IMR-90 (cell line): Measurements from ENCODE around the gene SNX11. TPM values are rescaled to one million over a fixed set of nuclear protein-coding genes. Genes with fewer than 3 reads are reported as not detected.
A peak's percentile ranks its signal among the peaks of the same experiment; 100 is the strongest.

Experiments
- ATAC-seq: fragments of 200-7000 bp; cut with Tn5 transposase; 2 replicates; pipeline ENCODE4 v1.9.1; 2020; ENCODE audit warnings: low read depth, mild to moderate bottlenecking, moderate library complexity
- BruUV-seq: library from RNA; stranded (reverse); fragments of 400-500 nt; replicated peaks from 2 replicates; lab custom pipeline; 2021; lab: Mats Ljungman, UMichigan
- CTCF ChIA-PET: fragments of 300-600 bp; formaldehyde crosslinking; extraction: SDS; loops from one replicate; lab custom pipeline; 2021; ENCODE audit warnings: antibody characterized with exemption; lab: Yijun Ruan, JAX
- POLR2A ChIA-PET: fragments of 300-600 bp; sonication (Branson Sonifier 250); formaldehyde crosslinking; loops from one replicate; lab custom pipeline; 2022; ENCODE audit warnings: antibody characterized with exemption; ENCODE audit not compliant: unreplicated experiment; lab: Charles Lee
- DNase-seq: peaks from one replicate; pipeline ENCODE4 v3.0.0; 2013
- H2AFZ ChIP-seq: replicated peaks from 2 replicates; pipeline ENCODE3; 2013; ENCODE audit warnings: low read length, mild to moderate bottlenecking; ENCODE audit not compliant: poor library complexity
- H2AK5ac ChIP-seq: 2 replicates; pipeline ENCODE4 v1.6.1; 2013; ENCODE audit warnings: low read depth, low read length, inconsistent platforms
- H2AK9ac ChIP-seq: replicated peaks from 2 replicates; pipeline ENCODE3; 2013; ENCODE audit warnings: mild to moderate bottlenecking, low read depth, low read length, moderate library complexity; ENCODE audit not compliant: poor library complexity
- H2BK120ac ChIP-seq: 2 replicates; pipeline ENCODE4 v1.6.1; 2013; ENCODE audit warnings: low read depth, low read length, inconsistent platforms
- H2BK15ac ChIP-seq: 3 replicates; pipeline ENCODE4 v1.6.1; 2013; ENCODE audit warnings: low read depth, low read length, inconsistent platforms
- H2BK20ac ChIP-seq: 2 replicates; pipeline ENCODE4 v1.6.1; 2013; ENCODE audit warnings: low read depth, mild to moderate bottlenecking, inconsistent platforms, low read length, moderate library complexity
- H2BK5ac ChIP-seq: 2 replicates; pipeline ENCODE4 v1.6.1; 2013; ENCODE audit warnings: mild to moderate bottlenecking, low read depth, low read length, inconsistent platforms; ENCODE audit not compliant: poor library complexity, severe bottlenecking
- H3K14ac ChIP-seq: replicated peaks from 2 replicates; pipeline ENCODE4 v1.6.1; 2013; ENCODE audit warnings: low read depth, low read length, inconsistent platforms
- H3K18ac ChIP-seq: 2 replicates; pipeline ENCODE4 v1.6.1; 2013; ENCODE audit warnings: low read depth, low read length, control low read depth
- H3K23ac ChIP-seq: 2 replicates; pipeline ENCODE4 v1.6.1; 2013; ENCODE audit warnings: low read depth, low read length, inconsistent platforms
- H3K27ac ChIP-seq: 2 replicates; pipeline ENCODE4 v1.5.1; 2013; ENCODE audit warnings: mild to moderate bottlenecking, control low read depth, low read length; ENCODE audit not compliant: insufficient read depth
- H3K27me3 ChIP-seq: 2 replicates; pipeline ENCODE4 v1.6.1; 2013; ENCODE audit warnings: low read length; ENCODE audit not compliant: control insufficient read depth, insufficient read depth
- H3K36me3 ChIP-seq: 2 replicates; pipeline ENCODE4 v1.6.1; 2013; ENCODE audit warnings: low read length, mixed read lengths; ENCODE audit not compliant: control insufficient read depth, insufficient read depth
- H3K4ac ChIP-seq: 2 replicates; pipeline ENCODE4 v1.6.1; 2013; ENCODE audit warnings: low read depth, low read length, inconsistent platforms
- H3K4me1 ChIP-seq: 2 replicates; pipeline ENCODE4 v1.6.1; 2013; ENCODE audit warnings: low read length, mixed read lengths; ENCODE audit not compliant: control insufficient read depth, insufficient read depth
- H3K4me2 ChIP-seq: 2 replicates; pipeline ENCODE4 v1.6.1; 2013; ENCODE audit warnings: low read depth, mild to moderate bottlenecking, control low read depth, low read length, moderate library complexity
- H3K4me3 ChIP-seq: 2 replicates; pipeline ENCODE4 v1.5.1; 2013; ENCODE audit warnings: low read depth, mild to moderate bottlenecking, control low read depth, low read length, moderate library complexity; ENCODE audit not compliant: insufficient read depth
- H3K56ac ChIP-seq: 2 replicates; pipeline ENCODE4 v1.6.1; 2013; ENCODE audit warnings: low read length, inconsistent platforms; ENCODE audit not compliant: insufficient read depth; ENCODE audit errors: extremely low read depth
- H3K79me1 ChIP-seq, 2 experiments: 2 replicates each; pipeline ENCODE4 v1.6.1; 2013; ENCODE audit warnings: low read length in 2 of 2, inconsistent platforms in 1 of 2, low read depth in 1 of 2
- H3K9ac ChIP-seq: 2 replicates; pipeline ENCODE4 v1.6.1; 2013; ENCODE audit warnings: low read depth, low read length, control low read depth
- H3K9me1 ChIP-seq: 2 replicates; pipeline ENCODE4 v1.6.1; 2013; ENCODE audit warnings: low read length, inconsistent platforms; ENCODE audit not compliant: insufficient read depth
- H3K9me3 ChIP-seq: 2 replicates; pipeline ENCODE4 v1.6.1; 2013; ENCODE audit warnings: low read length; ENCODE audit not compliant: control insufficient read depth, insufficient read depth
- H4K20me1 ChIP-seq: 2 replicates; pipeline ENCODE4 v1.6.1; 2013; ENCODE audit warnings: low read length, inconsistent platforms; ENCODE audit not compliant: insufficient read depth
- H4K5ac ChIP-seq: 2 replicates; pipeline ENCODE4 v1.6.1; 2013; ENCODE audit warnings: mild to moderate bottlenecking, low read depth, low read length, control low read depth
- H4K8ac ChIP-seq, 2 experiments: 2 replicates each; pipeline ENCODE4 v1.6.1; 2013; ENCODE audit warnings: low read depth in 2 of 2, low read length in 2 of 2, control low read depth in 1 of 2, inconsistent platforms in 1 of 2
- H4K91ac ChIP-seq: 2 replicates; pipeline ENCODE4 v1.6.1; 2013; ENCODE audit warnings: low read depth, low read length, inconsistent platforms; ENCODE audit not compliant: insufficient read depth
- BHLHE40 ChIP-seq: fragments of 150-350 bp; IDR thresholded peaks from 2 replicates; pipeline ENCODE4 v1.6.1; 2016; ENCODE audit warnings: mild to moderate bottlenecking, low read depth, low read length
- CEBPB ChIP-seq: IDR thresholded peaks from 2 replicates; pipeline ENCODE4 v1.6.1; 2012; ENCODE audit warnings: low read depth, low read length, improper control_type of control experiment
- POLR2A ChIP-seq: IDR thresholded peaks from 2 replicates; pipeline ENCODE4 v1.6.1; 2012; ENCODE audit warnings: mild to moderate bottlenecking, low read depth, low read length
- WGBS, 2 experiments: methylation state at CpG; one replicate each; pipeline versions ENCODE4 v1.1.5 to v1.1.7; 2013; ENCODE audit warnings: missing lambda C conversion rate in 2 of 2; ENCODE audit not compliant: insufficient read length in 1 of 2; ENCODE audit errors: extremely low coverage in 2 of 2; 5-methylcytosine and 5-hydroxymethylcytosine counted together
- dilution Hi-C: fragments of 300-500 bp; cut with HindIII; formaldehyde crosslinking; loops from one replicate; pipeline ENCODE4 v1.14.3; 2018; ENCODE audit warnings: low sequenced_read_pairs; ENCODE audit not compliant: unreplicated experiment
- in situ Hi-C: fragments of 300-500 bp; cut with MboI; formaldehyde crosslinking; loops from 3 replicates; pipeline ENCODE4 v1.14.3; 2019; ENCODE audit warnings: low sequenced_read_pairs, inconsistent platforms, mixed read lengths
- intact Hi-C: fragments of 100-400 bp; cut with micrococcal nuclease; formaldehyde crosslinking; loops from 2 replicates; pipeline ENCODE4 v1.10.0; 2022
- polyA plus RNA-seq, 3 experiments: library from polyadenylated mRNA; depleted of rRNA; stranded (reverse); fragments of >200 nt; gene quantifications; 2 replicates each; pipeline ENCODE4 v1.2.3, GENCODE V29; 2012; ENCODE audit warnings: low replicate concordance in 1 of 3
- total RNA-seq: library from RNA; depleted of rRNA; stranded (reverse); fragments of >200 nt; gene quantifications from 2 replicates; pipeline ENCODE4 v1.2.3, GENCODE V29; 2012

Gene SNX11
- total and polyA plus RNA-seq, 2 of the 4 experiments (the other 2 are of a cell fraction) = 14.7 to 16.9 TPM

DNA sequence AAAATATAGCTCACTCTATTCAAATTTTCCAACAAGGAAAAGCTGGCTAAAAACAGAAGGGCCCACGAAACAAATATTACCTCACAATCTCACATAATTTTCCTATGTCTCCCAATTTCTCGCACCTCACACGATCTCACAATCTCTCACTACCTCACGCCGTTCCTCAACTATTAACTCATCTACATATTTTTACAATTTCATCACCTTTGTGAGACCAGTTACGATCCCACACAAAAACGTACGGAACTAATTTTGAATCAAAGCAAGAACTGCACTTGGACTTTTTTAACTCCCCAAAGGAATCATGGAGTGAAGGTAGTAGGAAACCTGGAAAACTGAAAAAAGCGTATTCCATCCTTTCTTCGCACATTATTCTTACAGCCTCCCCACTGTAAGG is 7.4 kb upstream of the SNX11 start:
- ATAC-seq (no peak), DNase-seq (peak; percentile 62)
- peaks cover 38% of the 10 kb centered on the region for H4K20me1 ChIP-seq
- H3K14ac ChIP-seq = peak overlapping the region; percentile 94
- peak overlapping the region; percentile 81 for H3K56ac ChIP-seq
- H3K9me1 ChIP-seq = no peaks in the 10 kb centered on the region
- H3K23ac ChIP-seq = peak overlapping the region; percentile 86; the same call in 1 of the 2 replicates
- dilution Hi-C loops = no loop called here
- H3K4me2 ChIP-seq = peak overlapping the region; percentile 65
- H3K27ac ChIP-seq = peak overlapping the region; percentile 88
- TF ChIP-seq POLR2A = peak; percentile 39; the same call in 1 of the 2 replicates
- no peak for TF ChIP-seq BHLHE40
- TF ChIP-seq CEBPB = peak; percentile 54; the same call in 1 of the 2 replicates
- H3K79me1 ChIP-seq = peaks cover 0 to 22% of the 10 kb centered on the region in 2 experiments; a peak in 2 of 4 replicates
- no peaks in the 10 kb centered on the region for H3K9me3 ChIP-seq
- H2BK15ac ChIP-seq = no peak overlapping the region
- peaks cover 2% of the 10 kb centered on the region; the same call in 1 of the 2 replicates for H3K4me1 ChIP-seq
- no peaks in the 10 kb centered on the region for H3K27me3 ChIP-seq
- H3K18ac ChIP-seq = no peak overlapping the region
- peak overlapping the region; percentile 78 for H3K9ac ChIP-seq
- CTCF ChIA-PET = interaction anchor here (1.0 to 1.2 kb wide), 2 partner anchors 32 to 153 kb away, joined by 3 read pairs; no protein-coding TSS in a partner anchor
- WGBS, 2 experiments = 5 to 100% methylated on average over 4 to 6 of the region's 10 CpGs
- peak overlapping the region; percentile 92 for H2AK9ac ChIP-seq
- intact Hi-C loops = loop anchor here (2.0 kb wide), 1 partner anchor 75 kb away; no protein-coding TSS in a partner anchor
- peak overlapping the region; percentile 47; the same call in 1 of the 2 replicates for H2BK120ac ChIP-seq
- no peak overlapping the region; the same call in 1 of the 2 replicates for H4K5ac ChIP-seq
- peak overlapping the region; percentile 79 for H2AK5ac ChIP-seq
- peak overlapping the region; percentile 73 to 90; a peak in 3 of 4 replicates for H4K8ac ChIP-seq
- H2AFZ ChIP-seq = peak overlapping the region; percentile 95
- H3K4me3 ChIP-seq = peak overlapping the region; percentile 90
- no peak overlapping the region for H2BK20ac ChIP-seq
- peaks cover 2% of the 10 kb centered on the region for H3K36me3 ChIP-seq
- in situ Hi-C loops = no loop called here
- POLR2A ChIA-PET = no interaction called here
- peak overlapping the region; percentile 33 for H4K91ac ChIP-seq
- peak overlapping the region; percentile 89 for H3K4ac ChIP-seq
- no TSS peak for BruUV-seq
- H2BK5ac ChIP-seq = peak overlapping the region; percentile 83
